Panc1 (cell line): Measurements from ENCODE around the gene ADAT3. TPM values are rescaled to one million over a fixed set of nuclear protein-coding genes. Genes with fewer than 3 reads are reported as not detected.

Experiments used
- ATAC-seq: fragments of 200-7000 bp; cut with Tn5 transposase; 2 replicates; pipeline ENCODE4 v1.9.1; 2020; ENCODE audit warnings: mild to moderate bottlenecking, moderate library complexity
- BruUV-seq: library from RNA; stranded (reverse); fragments of 400-500 nt; replicated peaks from 2 replicates; lab custom pipeline; 2021; lab: Mats Ljungman, UMichigan
- CTCF ChIA-PET: fragments of 300-600 bp; sonication (Branson Sonifier 250); formaldehyde crosslinking; loops from one replicate; lab custom pipeline; 2022; ENCODE audit warnings: antibody characterized with exemption; lab: Charles Lee
- POLR2A ChIA-PET: fragments of 300-600 bp; sonication (Branson Sonifier 250); formaldehyde crosslinking; loops from one replicate; lab custom pipeline; 2022; ENCODE audit warnings: antibody characterized with exemption; lab: Charles Lee
- DNase-seq: peaks from one replicate; pipeline ENCODE4 v3.0.0-alpha.2; 2010; ENCODE audit warnings: low read depth, low spot score
- H3K27ac ChIP-seq: 2 replicates; pipeline ENCODE4 v1.5.1; 2011; ENCODE audit warnings: mild to moderate bottlenecking, low read length, inconsistent platforms
- H3K27me3 ChIP-seq: fragments of 200-500 bp; sonication (Bioruptor generic); 2 replicates; pipeline ENCODE4 v1.6.0; 2014; ENCODE audit warnings: low read length, inconsistent platforms; ENCODE audit not compliant: control insufficient read depth, insufficient read depth
- H3K36me3 ChIP-seq: fragments of 200-500 bp; sonication (Bioruptor generic); 2 replicates; pipeline ENCODE4 v1.5.1; 2014; ENCODE audit warnings: inconsistent platforms, mild to moderate bottlenecking, low read length, moderate library complexity; ENCODE audit not compliant: control insufficient read depth, insufficient read depth
- H3K4me1 ChIP-seq: 2 replicates; pipeline ENCODE4 v1.5.1; 2011; ENCODE audit warnings: inconsistent platforms, mild to moderate bottlenecking, low read length, moderate library complexity; ENCODE audit not compliant: control insufficient read depth, insufficient read depth
- H3K4me3 ChIP-seq, 2 experiments: 2 replicates each; pipeline ENCODE4 v1.5.1; 2011 to 2012; ENCODE audit warnings: low read depth in 2 of 2, low read length in 2 of 2, mild to moderate bottlenecking in 2 of 2, inconsistent platforms in 1 of 2, moderate library complexity in 1 of 2
- H3K9me3 ChIP-seq: fragments of 200-500 bp; sonication (Bioruptor generic); 2 replicates; pipeline ENCODE4 v1.5.1; 2014; ENCODE audit warnings: low read depth, mild to moderate bottlenecking, inconsistent platforms, low read length, moderate library complexity; ENCODE audit not compliant: control insufficient read depth, insufficient read depth
- POLR2AphosphoS5 ChIP-seq: IDR thresholded peaks from 2 replicates; pipeline ENCODE4 v1.6.1; 2012; ENCODE audit warnings: mild to moderate bottlenecking, low read depth, low read length, moderate library complexity
- SIN3A ChIP-seq: IDR thresholded peaks from 2 replicates; pipeline ENCODE4 v1.6.1; 2012; ENCODE audit warnings: low read depth, mild to moderate bottlenecking, low read length, moderate library complexity, borderline replicate concordance; ENCODE audit not compliant: insufficient read depth
- TCF7L2 ChIP-seq: IDR thresholded peaks from 2 replicates; pipeline ENCODE4 v1.6.1; 2011; ENCODE audit warnings: mild to moderate bottlenecking, low read depth, low read length, inconsistent platforms
- in situ Hi-C: cut with HindIII; loops from 2 replicates; pipeline ENCODE4 v1.10.0; 2016; ENCODE audit warnings: low sequenced_read_pairs, low pct_unique_long_range_greater_than_20kb
- intact Hi-C: fragments of 100-400 bp; cut with micrococcal nuclease; formaldehyde crosslinking; loops from one replicate; pipeline ENCODE4 v1.10.0; 2022; ENCODE audit not compliant: unreplicated experiment
- total RNA-seq: library from RNA; stranded (reverse); gene quantifications from one replicate; pipeline ENCODE4 v1.2.1, GENCODE V29; 2021; ENCODE audit not compliant: unreplicated experiment
- TF ChIP-seq, protein P1 (sequence below), 2 experiments: IDR thresholded peaks; 2 replicates each; pipeline ENCODE4 v1.6.1; 2011 to 2012; ENCODE audit warnings: low read depth in 2 of 2, control low read depth in 1 of 2, low read length in 1 of 2, mild to moderate bottlenecking in 1 of 2, moderate library complexity in 1 of 2; ENCODE audit not compliant: insufficient read depth in 1 of 2
- TF ChIP-seq, protein P2 (sequence below): fragments of 450-650 bp; IDR thresholded peaks from 2 replicates; pipeline ENCODE4 v1.5.1; 2017; ENCODE audit warnings: mild to moderate bottlenecking

The ADAT3 gene
- total RNA-seq, 1 experiment from 2014 or later, result 8.9 TPM

DNA sequence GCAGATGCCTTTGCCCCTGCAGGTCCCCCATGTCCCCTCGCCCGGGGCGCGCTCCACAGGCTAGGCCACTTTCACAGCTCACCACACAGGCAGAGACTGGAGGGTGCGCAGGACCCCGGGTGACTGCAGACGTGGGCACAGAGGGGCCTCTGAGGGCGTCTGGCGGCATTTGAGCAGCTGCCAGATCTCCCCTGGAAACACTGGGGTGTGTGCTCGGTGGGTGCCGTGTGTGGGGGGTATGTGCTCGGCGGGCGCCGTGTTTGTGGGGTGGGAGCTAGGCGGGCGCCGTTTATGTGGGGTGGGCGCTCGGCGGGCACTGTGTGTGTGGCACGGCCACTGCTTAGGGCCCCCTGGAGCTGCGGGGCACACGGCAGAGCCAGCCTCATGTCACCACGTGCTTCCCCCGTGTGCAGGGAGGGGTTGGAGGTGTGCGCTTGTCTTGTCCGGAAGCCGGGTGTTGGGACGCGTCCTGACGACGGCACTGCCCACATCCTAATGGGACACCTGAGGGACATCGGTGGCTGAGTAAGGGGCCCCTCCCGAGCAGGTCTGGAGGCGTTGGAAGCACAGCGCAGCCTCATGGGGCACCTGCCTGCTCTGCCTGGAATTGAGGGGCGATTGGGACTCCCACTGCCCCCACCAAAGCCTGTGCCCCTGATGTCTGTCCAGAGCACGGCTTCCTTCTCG lies 52.5 kb downstream of the ADAT3 start:
- POLR2A ChIA-PET, result no interaction called here
- in situ Hi-C loops, result no loop called here
- intact Hi-C loops, result no loop called here

DNA sequence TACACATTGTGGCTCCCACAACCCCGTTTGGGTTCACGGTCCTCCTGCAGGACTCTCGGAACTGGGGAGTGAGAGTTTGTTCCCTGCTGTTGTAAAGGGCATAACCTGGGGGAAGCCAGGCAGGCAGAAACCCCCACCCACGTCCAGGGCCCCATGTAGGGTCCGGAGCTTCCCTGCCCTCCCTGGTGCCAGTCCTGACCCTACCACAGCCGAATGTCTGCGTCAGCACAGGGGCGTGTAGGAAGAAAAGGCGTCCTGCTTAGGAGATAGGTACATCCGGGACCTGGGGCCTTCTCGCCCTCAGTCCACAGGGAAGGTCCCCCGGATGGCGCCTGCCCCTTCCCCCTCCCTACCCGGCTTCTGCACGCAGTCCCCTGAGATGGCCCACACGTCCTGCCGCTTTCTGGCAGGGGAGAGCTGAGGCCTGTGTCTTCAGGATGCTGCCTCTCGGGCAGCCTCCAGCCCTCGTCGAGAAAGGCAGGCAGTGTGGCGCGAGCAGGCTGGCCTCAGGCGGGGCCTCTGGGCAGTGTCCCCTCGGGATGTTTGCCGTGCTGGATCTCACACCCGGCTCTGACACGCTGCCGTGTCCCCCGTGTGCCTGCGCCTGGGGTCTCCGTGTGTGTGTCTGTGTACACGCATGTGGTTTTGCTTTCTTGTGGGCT lies 54.9 kb downstream of the ADAT3 start:
- BruUV-seq, result no TSS peak
- no peak for ATAC-seq
- intact Hi-C loops (no loop called here), in situ Hi-C loops (no loop called here)
- TF ChIP-seq, protein P1, sequence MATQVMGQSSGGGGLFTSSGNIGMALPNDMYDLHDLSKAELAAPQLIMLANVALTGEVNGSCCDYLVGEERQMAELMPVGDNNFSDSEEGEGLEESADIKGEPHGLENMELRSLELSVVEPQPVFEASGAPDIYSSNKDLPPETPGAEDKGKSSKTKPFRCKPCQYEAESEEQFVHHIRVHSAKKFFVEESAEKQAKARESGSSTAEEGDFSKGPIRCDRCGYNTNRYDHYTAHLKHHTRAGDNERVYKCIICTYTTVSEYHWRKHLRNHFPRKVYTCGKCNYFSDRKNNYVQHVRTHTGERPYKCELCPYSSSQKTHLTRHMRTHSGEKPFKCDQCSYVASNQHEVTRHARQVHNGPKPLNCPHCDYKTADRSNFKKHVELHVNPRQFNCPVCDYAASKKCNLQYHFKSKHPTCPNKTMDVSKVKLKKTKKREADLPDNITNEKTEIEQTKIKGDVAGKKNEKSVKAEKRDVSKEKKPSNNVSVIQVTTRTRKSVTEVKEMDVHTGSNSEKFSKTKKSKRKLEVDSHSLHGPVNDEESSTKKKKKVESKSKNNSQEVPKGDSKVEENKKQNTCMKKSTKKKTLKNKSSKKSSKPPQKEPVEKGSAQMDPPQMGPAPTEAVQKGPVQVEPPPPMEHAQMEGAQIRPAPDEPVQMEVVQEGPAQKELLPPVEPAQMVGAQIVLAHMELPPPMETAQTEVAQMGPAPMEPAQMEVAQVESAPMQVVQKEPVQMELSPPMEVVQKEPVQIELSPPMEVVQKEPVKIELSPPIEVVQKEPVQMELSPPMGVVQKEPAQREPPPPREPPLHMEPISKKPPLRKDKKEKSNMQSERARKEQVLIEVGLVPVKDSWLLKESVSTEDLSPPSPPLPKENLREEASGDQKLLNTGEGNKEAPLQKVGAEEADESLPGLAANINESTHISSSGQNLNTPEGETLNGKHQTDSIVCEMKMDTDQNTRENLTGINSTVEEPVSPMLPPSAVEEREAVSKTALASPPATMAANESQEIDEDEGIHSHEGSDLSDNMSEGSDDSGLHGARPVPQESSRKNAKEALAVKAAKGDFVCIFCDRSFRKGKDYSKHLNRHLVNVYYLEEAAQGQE (IDR thresholded peaks at IDR 0.05; ENCODE audit: insufficient read depth in 1 of 2, low read depth in 2 of 2, low read length in 1 of 2), result no peak
- TF ChIP-seq, protein P2, sequence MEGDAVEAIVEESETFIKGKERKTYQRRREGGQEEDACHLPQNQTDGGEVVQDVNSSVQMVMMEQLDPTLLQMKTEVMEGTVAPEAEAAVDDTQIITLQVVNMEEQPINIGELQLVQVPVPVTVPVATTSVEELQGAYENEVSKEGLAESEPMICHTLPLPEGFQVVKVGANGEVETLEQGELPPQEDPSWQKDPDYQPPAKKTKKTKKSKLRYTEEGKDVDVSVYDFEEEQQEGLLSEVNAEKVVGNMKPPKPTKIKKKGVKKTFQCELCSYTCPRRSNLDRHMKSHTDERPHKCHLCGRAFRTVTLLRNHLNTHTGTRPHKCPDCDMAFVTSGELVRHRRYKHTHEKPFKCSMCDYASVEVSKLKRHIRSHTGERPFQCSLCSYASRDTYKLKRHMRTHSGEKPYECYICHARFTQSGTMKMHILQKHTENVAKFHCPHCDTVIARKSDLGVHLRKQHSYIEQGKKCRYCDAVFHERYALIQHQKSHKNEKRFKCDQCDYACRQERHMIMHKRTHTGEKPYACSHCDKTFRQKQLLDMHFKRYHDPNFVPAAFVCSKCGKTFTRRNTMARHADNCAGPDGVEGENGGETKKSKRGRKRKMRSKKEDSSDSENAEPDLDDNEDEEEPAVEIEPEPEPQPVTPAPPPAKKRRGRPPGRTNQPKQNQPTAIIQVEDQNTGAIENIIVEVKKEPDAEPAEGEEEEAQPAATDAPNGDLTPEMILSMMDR, result no peak
- TF ChIP-seq TCF7L2 (no peak), POLR2AphosphoS5 (no peak), SIN3A (no peak)
- ChIA-PET CTCF (no interaction called here), POLR2A (interaction anchor here (0.5 kb wide), 1 partner anchor 199 kb away, joined by 3 read pairs; no protein-coding TSS in a partner anchor)
- Histone ChIP-seq H3K27ac (no peak overlapping the region), H3K4me1 (no peaks in the 10 kb centered on the region), H3K9me3 (no peaks in the 10 kb centered on the region), H3K27me3 (no peaks in the 10 kb centered on the region), H3K36me3 (no peaks in the 10 kb centered on the region), H3K4me3 (no peak overlapping the region)
- no peak for DNase-seq

More for the DNA sequence above, 52.5 kb downstream of the ADAT3 start:
- Histone ChIP-seq H3K27me3 (no peaks in the 10 kb centered on the region), H3K36me3 (no peaks in the 10 kb centered on the region), H3K27ac (no peak overlapping the region), H3K9me3 (no peaks in the 10 kb centered on the region), H3K4me1 (no peaks in the 10 kb centered on the region), H3K4me3 (no peak overlapping the region)
- TF ChIP-seq, protein P2, result no peak
- TF ChIP-seq, protein P1 (IDR thresholded peaks at IDR 0.05; ENCODE audit: insufficient read depth in 1 of 2, low read depth in 2 of 2, low read length in 1 of 2), result no peak
- TF ChIP-seq TCF7L2, result no peak
- no peak for TF ChIP-seq POLR2AphosphoS5
- no peak for TF ChIP-seq SIN3A
- no TSS peak for BruUV-seq
- CTCF ChIA-PET, result no interaction called here
- ATAC-seq (no peak), DNase-seq (no peak)
